ENCODE measurements around the gene ABI1.

ABI1 gene

GRCh38 chr10:26755443-26755903 is 105.3 kb downstream of the ABI1 start:
- CTCF ChIA-PET: interaction anchor here (0.6 to 4.1 kb wide), 5 partner anchors 9 to 109 kb away, joined by 3 to 16 read pairs (median 4); no protein-coding TSS in a partner anchor
- TF ChIP-seq CTCF (IDR thresholded peaks at IDR 0.05; ENCODE audit: insufficient read depth, low read length, missing control alignments): no peak
- no peak overlapping the region for H3K4me3 ChIP-seq (ENCODE audit: low read depth, low read length)
- DNase-seq (ENCODE audit: low read depth, low spot score): no peak
- POLR2A ChIA-PET: no interaction called here

GRCh38 chr10:26746061-26746460 is 114.7 kb downstream of the ABI1 start:
- POLR2A ChIA-PET: interaction anchor here (1.1 kb wide), 1 partner anchor 36 kb away, joined by 3 read pairs; no protein-coding TSS in a partner anchor
- DNase-seq (ENCODE audit: low read depth, low spot score): no peak
- CTCF ChIA-PET: interaction anchor here (0.8 to 1.7 kb wide), 3 partner anchors 10 to 136 kb away, joined by 3 to 7 read pairs (median 4); no protein-coding TSS in a partner anchor
- TF ChIP-seq CTCF (IDR thresholded peaks at IDR 0.05; ENCODE audit: insufficient read depth, low read length, missing control alignments): no peak
- no peak overlapping the region for H3K4me3 ChIP-seq (ENCODE audit: low read depth, low read length)

- no peak for DNase-seq (ENCODE audit: low read depth, low spot score)
- ChIA-PET POLR2A (no interaction called here), CTCF (interaction anchor here (1.3 to 1.4 kb wide), 3 partner anchors 15 to 118 kb away, joined by 4 to 10 read pairs (median 5); no protein-coding TSS in a partner anchor)
- no peak for TF ChIP-seq CTCF (IDR thresholded peaks at IDR 0.05; ENCODE audit: insufficient read depth, low read length, missing control alignments)
- H3K4me3 ChIP-seq (ENCODE audit: low read depth, low read length): no peak overlapping the region
These were observed 116.9 kb downstream of the ABI1 start for GRCh38 chr10:26743841-26744240.

- H3K4me3 ChIP-seq (ENCODE audit: low read depth, low read length): no peak overlapping the region
- CTCF ChIA-PET: interaction anchor here (1.3 to 1.4 kb wide), 3 partner anchors 15 to 118 kb away, joined by 4 to 10 read pairs (median 5); no protein-coding TSS in a partner anchor
- POLR2A ChIA-PET: no interaction called here
- no peak for TF ChIP-seq CTCF (IDR thresholded peaks at IDR 0.05; ENCODE audit: insufficient read depth, low read length, missing control alignments)
- no peak for DNase-seq (ENCODE audit: low read depth, low spot score)
These were observed 117.7 kb downstream of the ABI1 start for GRCh38 chr10:26743091-26743490.

- POLR2A ChIA-PET: no interaction called here
- no peak overlapping the region for H3K4me3 ChIP-seq (ENCODE audit: low read depth, low read length)
- no peak for TF ChIP-seq CTCF (IDR thresholded peaks at IDR 0.05; ENCODE audit: insufficient read depth, low read length, missing control alignments)
- no peak for DNase-seq (ENCODE audit: low read depth, low spot score)
- CTCF ChIA-PET: interaction anchor here (1.6 to 2.6 kb wide), 2 partner anchors 15 kb away, joined by 7 to 13 read pairs; no protein-coding TSS in a partner anchor
These were observed 119.4 kb downstream of the ABI1 start for GRCh38 chr10:26741368-26741767.

- no peak overlapping the region for H3K4me3 ChIP-seq (ENCODE audit: low read depth, low read length)
- DNase-seq (ENCODE audit: low read depth, low spot score): no peak
- CTCF ChIA-PET: interaction anchor here (1.5 to 2.6 kb wide), 2 partner anchors 10 to 13 kb away, joined by 4 to 13 read pairs; no protein-coding TSS in a partner anchor
- no peak for TF ChIP-seq CTCF (IDR thresholded peaks at IDR 0.05; ENCODE audit: insufficient read depth, low read length, missing control alignments)
- POLR2A ChIA-PET: no interaction called here
These were observed 121.6 kb downstream of the ABI1 start for GRCh38 chr10:26739071-26739631.

Data from AG04449 (cell line).